Caco-2 (cell line): ENCODE results near the gene ZKSCAN1. TPM values are rescaled to one million over a fixed set of nuclear protein-coding genes. Genes with fewer than 3 reads are reported as not detected.

Source experiments
- BruUV-seq: library from RNA; stranded (reverse); fragments of 400-500 nt; replicated peaks from 2 replicates; lab custom pipeline; 2021; lab: Mats Ljungman, UMichigan
- CTCF ChIA-PET: fragments of 300-600 bp; sonication (Branson Sonifier 250); formaldehyde crosslinking; loops from one replicate; lab custom pipeline; 2022; ENCODE audit warnings: antibody characterized with exemption; lab: Charles Lee
- POLR2A ChIA-PET: fragments of 300-600 bp; sonication (Branson Sonifier 250); formaldehyde crosslinking; loops from one replicate; lab custom pipeline; 2022; ENCODE audit warnings: antibody characterized with exemption; lab: Charles Lee
- DNase-seq, 2 experiments: peaks; one replicate each; pipeline versions ENCODE4 v3.0.0 to v3.0.0-alpha.2; 2020 to 2022
- H3K27me3 ChIP-seq: replicated peaks from 2 replicates; pipeline ENCODE4 v1.6.0; 2011; ENCODE audit warnings: low read length; ENCODE audit not compliant: control insufficient read depth, insufficient read depth
- H3K36me3 ChIP-seq: 2 replicates; pipeline ENCODE4 v1.5.1; 2011; ENCODE audit warnings: low read length; ENCODE audit not compliant: control insufficient read depth, insufficient read depth
- H3K4me1 ChIP-seq: fragments of 250-450 bp; sonication (Bioruptor Pico); 2 replicates; pipeline ENCODE4 v1.5.1; 2020; ENCODE audit warnings: mild to moderate bottlenecking
- H3K4me3 ChIP-seq: 2 replicates; pipeline ENCODE4 v1.5.1; 2011; ENCODE audit warnings: low read depth, mild to moderate bottlenecking, control low read depth, low read length
- H3K9me3 ChIP-seq: fragments of 250-450 bp; sonication (Bioruptor Pico); 2 replicates; pipeline ENCODE4 v1.5.1; 2020; ENCODE audit warnings: mild to moderate bottlenecking, moderate library complexity
- H3K27ac Mint-ChIP-seq: one replicate; pipeline ENCODE4 v1.8.0; 2022; ENCODE audit warnings: mixed read lengths; ENCODE audit not compliant: unreplicated experiment
- H3K27me3 Mint-ChIP-seq: one replicate; pipeline ENCODE4 v1.8.0; 2022; ENCODE audit warnings: mixed read lengths; ENCODE audit not compliant: insufficient read depth, unreplicated experiment
- H3K36me3 Mint-ChIP-seq: one replicate; pipeline ENCODE4 v1.8.0; 2022; ENCODE audit warnings: mild to moderate bottlenecking, mixed read lengths; ENCODE audit not compliant: insufficient read depth, unreplicated experiment
- H3K4me1 Mint-ChIP-seq: one replicate; pipeline ENCODE4 v1.8.0; 2022; ENCODE audit warnings: low read depth, mixed read lengths; ENCODE audit not compliant: unreplicated experiment
- H3K4me3 Mint-ChIP-seq: one replicate; pipeline ENCODE4 v1.8.0; 2022; ENCODE audit warnings: mild to moderate bottlenecking, moderate library complexity, mixed read lengths; ENCODE audit not compliant: unreplicated experiment
- H3K9me3 Mint-ChIP-seq: one replicate; pipeline ENCODE4 v1.8.0; 2022; ENCODE audit warnings: mixed read lengths; ENCODE audit not compliant: unreplicated experiment
- intact Hi-C: fragments of 100-400 bp; cut with micrococcal nuclease; formaldehyde crosslinking; loops from one replicate; pipeline ENCODE4 v1.10.0; 2022; ENCODE audit not compliant: unreplicated experiment
- total RNA-seq: library from RNA; stranded (reverse); gene quantifications from 2 replicates; pipeline ENCODE4 v1.2.3, GENCODE V29; 2022
- TF ChIP-seq, protein P1 (sequence below), 2 experiments: fragments of 200-600 bp in 1 of 2; IDR thresholded peaks; 1 replicate in 1 of 2; 2 replicates in 1 of 2; pipeline versions ENCODE4 v1.5.1 to v1.8.0; 2011 to 2022; ENCODE audit warnings: antibody characterized with exemption in 1 of 2, control low read depth in 1 of 2, inconsistent platforms in 1 of 2, low read depth in 1 of 2, low read length in 1 of 2, mild to moderate bottlenecking in 1 of 2, moderate library complexity in 1 of 2; ENCODE audit not compliant: insufficient read depth in 1 of 2, severe bottlenecking in 1 of 2, unreplicated experiment in 1 of 2

ZKSCAN1 gene
- total RNA-seq, 1 experiment from 2014 or later: 44.8 TPM

DNA sequence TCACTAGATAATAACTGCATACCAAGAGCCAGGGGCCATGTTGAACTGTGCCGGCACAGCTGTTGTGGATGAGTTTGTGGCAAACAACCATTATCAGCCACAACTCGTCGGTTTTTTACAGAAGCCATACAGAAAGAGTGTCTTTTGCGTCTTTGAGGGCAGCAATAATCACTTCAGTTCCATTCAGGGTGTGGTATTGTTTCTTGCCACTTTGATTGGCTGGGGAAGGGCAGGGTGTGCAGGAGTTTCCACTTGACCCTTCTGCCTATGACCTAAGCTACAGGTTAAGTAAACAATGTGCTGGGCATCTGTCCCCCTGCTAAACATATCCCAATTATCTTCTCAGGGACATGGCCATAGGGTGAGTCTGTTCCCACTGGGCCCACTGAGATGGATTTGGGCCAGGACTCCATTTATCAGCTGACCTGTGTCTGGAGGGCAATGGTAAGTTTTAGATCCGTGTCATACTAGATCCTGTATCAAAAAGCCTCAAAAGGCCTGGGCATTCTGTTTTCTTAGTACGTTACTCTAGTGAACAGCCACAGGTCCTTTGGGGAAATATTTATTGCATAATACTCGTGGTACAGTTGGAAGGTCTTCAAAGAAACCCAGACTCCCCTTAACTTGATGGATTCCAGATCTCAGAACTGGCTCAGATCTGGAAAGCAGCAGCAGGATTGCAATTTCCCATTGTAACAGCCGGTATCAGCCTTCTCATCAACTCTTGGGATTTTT lies 50.2 kb downstream of the ZKSCAN1 start:
- no peak overlapping the region for H3K4me3 ChIP-seq
- Mint-ChIP-seq H3K27me3 (no peaks in the 10 kb centered on the region), H3K27ac (no peak overlapping the region), H3K4me3 (no peak overlapping the region), H3K36me3 (peaks cover 65% of the 10 kb centered on the region), H3K9me3 (peaks cover 6% of the 10 kb centered on the region), H3K4me1 (no peaks in the 10 kb centered on the region)
- intact Hi-C loops: no loop called here
- CTCF ChIA-PET: no interaction called here
- H3K36me3 ChIP-seq: peaks cover 6% of the 10 kb centered on the region
- no peaks in the 10 kb centered on the region for H3K27me3 ChIP-seq
- no TSS peak for BruUV-seq
- H3K9me3 ChIP-seq: peaks cover 2% of the 10 kb centered on the region
- DNase-seq: no peak
- POLR2A ChIA-PET: no interaction called here
- H3K4me1 ChIP-seq: no peaks in the 10 kb centered on the region; the same call in 1 of the 2 replicates
- TF ChIP-seq, protein P1, sequence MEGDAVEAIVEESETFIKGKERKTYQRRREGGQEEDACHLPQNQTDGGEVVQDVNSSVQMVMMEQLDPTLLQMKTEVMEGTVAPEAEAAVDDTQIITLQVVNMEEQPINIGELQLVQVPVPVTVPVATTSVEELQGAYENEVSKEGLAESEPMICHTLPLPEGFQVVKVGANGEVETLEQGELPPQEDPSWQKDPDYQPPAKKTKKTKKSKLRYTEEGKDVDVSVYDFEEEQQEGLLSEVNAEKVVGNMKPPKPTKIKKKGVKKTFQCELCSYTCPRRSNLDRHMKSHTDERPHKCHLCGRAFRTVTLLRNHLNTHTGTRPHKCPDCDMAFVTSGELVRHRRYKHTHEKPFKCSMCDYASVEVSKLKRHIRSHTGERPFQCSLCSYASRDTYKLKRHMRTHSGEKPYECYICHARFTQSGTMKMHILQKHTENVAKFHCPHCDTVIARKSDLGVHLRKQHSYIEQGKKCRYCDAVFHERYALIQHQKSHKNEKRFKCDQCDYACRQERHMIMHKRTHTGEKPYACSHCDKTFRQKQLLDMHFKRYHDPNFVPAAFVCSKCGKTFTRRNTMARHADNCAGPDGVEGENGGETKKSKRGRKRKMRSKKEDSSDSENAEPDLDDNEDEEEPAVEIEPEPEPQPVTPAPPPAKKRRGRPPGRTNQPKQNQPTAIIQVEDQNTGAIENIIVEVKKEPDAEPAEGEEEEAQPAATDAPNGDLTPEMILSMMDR (IDR thresholded peaks at IDR 0.05; ENCODE audit: insufficient read depth in 1 of 2, low read depth in 1 of 2, low read length in 1 of 2, severe bottlenecking in 1 of 2, unreplicated experiment in 1 of 2): no peak

GRCh38 chr7:100066953-100067352 lies 51.6 kb downstream of the ZKSCAN1 start:
- POLR2A ChIA-PET: interaction anchor here (1.4 kb wide), 1 partner anchor 12 kb away, joined by 4 read pairs; no protein-coding TSS in a partner anchor
- intact Hi-C loops: no loop called here
- H3K9me3 Mint-ChIP-seq: peaks cover 19% of the 10 kb centered on the region

GRCh38 chr7:100069991-100070390 lies 54.6 kb downstream of the ZKSCAN1 start:
- Mint-ChIP-seq H3K27ac (no peak overlapping the region), H3K4me1 (no peaks in the 10 kb centered on the region), H3K36me3 (peaks cover 73% of the 10 kb centered on the region), H3K4me3 (no peak overlapping the region), H3K9me3 (peaks cover 34% of the 10 kb centered on the region), H3K27me3 (no peaks in the 10 kb centered on the region)
- TF ChIP-seq, protein P1 (IDR thresholded peaks at IDR 0.05; ENCODE audit: insufficient read depth in 1 of 2, low read depth in 1 of 2, low read length in 1 of 2, severe bottlenecking in 1 of 2, unreplicated experiment in 1 of 2): no peak
- BruUV-seq: no TSS peak
- no peak for DNase-seq
- ChIA-PET CTCF (no interaction called here), POLR2A (no interaction called here)
- Histone ChIP-seq H3K4me1 (no peaks in the 10 kb centered on the region; the same call in 1 of the 2 replicates), H3K36me3 (peaks cover 34% of the 10 kb centered on the region), H3K27me3 (no peaks in the 10 kb centered on the region), H3K9me3 (peaks cover 31% of the 10 kb centered on the region), H3K4me3 (no peak overlapping the region)
- intact Hi-C loops: no loop called here

More at GRCh38 chr7:100066953-100067352, 51.6 kb downstream of the ZKSCAN1 start:
- no peak overlapping the region for H3K4me3 Mint-ChIP-seq
- H3K27ac Mint-ChIP-seq: no peak overlapping the region
- Histone ChIP-seq H3K9me3 (peaks cover 15% of the 10 kb centered on the region), H3K4me1 (no peaks in the 10 kb centered on the region; the same call in 1 of the 2 replicates), H3K27me3 (no peaks in the 10 kb centered on the region), H3K4me3 (no peak overlapping the region), H3K36me3 (peaks cover 18% of the 10 kb centered on the region)
- no peaks in the 10 kb centered on the region for H3K27me3 Mint-ChIP-seq
- H3K4me1 Mint-ChIP-seq: no peaks in the 10 kb centered on the region
- CTCF ChIA-PET: interaction anchor here (0.6 to 1.0 kb wide), 2 partner anchors 73 to 111 kb away, joined by 3 read pairs; no protein-coding TSS in a partner anchor
- no TSS peak for BruUV-seq
- TF ChIP-seq, protein P1 (IDR thresholded peaks at IDR 0.05; ENCODE audit: insufficient read depth in 1 of 2, low read depth in 1 of 2, low read length in 1 of 2, severe bottlenecking in 1 of 2, unreplicated experiment in 1 of 2): no peak
- DNase-seq: no peak
- H3K36me3 Mint-ChIP-seq: peaks cover 66% of the 10 kb centered on the region
